HEK293T (cell line): ENCODE measurements around the gene LRIG1.

Experiments
- CTCF ChIA-PET: fragments of 350-600 bp; formaldehyde crosslinking; extraction: SDS; loops from one replicate; lab custom pipeline; 2021; ENCODE audit warnings: antibody characterized with exemption, inconsistent platforms; lab: Yijun Ruan, JAX
- POLR2A ChIA-PET: fragments of 350-600 bp; formaldehyde crosslinking; extraction: SDS; loops from one replicate; lab custom pipeline; 2020; ENCODE audit warnings: antibody characterized with exemption, inconsistent platforms; lab: Yijun Ruan, JAX
- DNase-seq: peaks from one replicate; pipeline ENCODE4 v3.0.0; 2012; ENCODE audit warnings: mixed read lengths; ENCODE audit errors: extremely low spot score
- ARNT ChIP-seq: fragments of 450-650 bp; IDR thresholded peaks from 2 replicates; pipeline ENCODE4 v1.6.1; 2017; ENCODE audit warnings: mild to moderate bottlenecking
- BHLHE40 ChIP-seq: fragments of 450-650 bp; IDR thresholded peaks from 2 replicates; pipeline ENCODE4 v1.6.1; 2016; ENCODE audit warnings: mild to moderate bottlenecking, moderate library complexity, borderline replicate concordance
- CTBP1 ChIP-seq: fragments of 450-650 bp; IDR thresholded peaks from 2 replicates; pipeline ENCODE4 v1.6.1; 2016; ENCODE audit warnings: borderline replicate concordance
- ELF4 ChIP-seq: fragments of 450-650 bp; IDR thresholded peaks from 2 replicates; pipeline ENCODE4 v1.6.1; 2017; ENCODE audit warnings: antibody characterized with exemption
- FOXA1 ChIP-seq: fragments of 450-650 bp; IDR thresholded peaks from 2 replicates; pipeline ENCODE4 v1.6.1; 2016; ENCODE audit warnings: mild to moderate bottlenecking
- FOXK2 ChIP-seq: fragments of 450-650 bp; IDR thresholded peaks from 2 replicates; pipeline ENCODE4 v1.6.1; 2016; ENCODE audit warnings: mild to moderate bottlenecking
- FOXM1 ChIP-seq: fragments of 450-650 bp; IDR thresholded peaks from 2 replicates; pipeline ENCODE4 v1.6.1; 2017; ENCODE audit warnings: mild to moderate bottlenecking, borderline replicate concordance
- HDGF ChIP-seq: fragments of 450-650 bp; IDR thresholded peaks from 2 replicates; pipeline ENCODE4 v1.6.1; 2017; ENCODE audit warnings: antibody characterized with exemption, borderline replicate concordance
- L3MBTL2 ChIP-seq: fragments of 450-650 bp; conservative IDR thresholded peaks from 2 replicates; pipeline ENCODE4 v1.6.1; 2016; ENCODE audit warnings: mild to moderate bottlenecking
- LEF1 ChIP-seq: fragments of 450-650 bp; IDR thresholded peaks from 2 replicates; pipeline ENCODE4 v1.6.1; 2017; ENCODE audit warnings: mild to moderate bottlenecking, borderline replicate concordance
- NFRKB ChIP-seq: fragments of 450-650 bp; IDR thresholded peaks from 2 replicates; pipeline ENCODE4 v1.6.1; 2016; ENCODE audit warnings: mild to moderate bottlenecking, moderate library complexity
- PKNOX1 ChIP-seq: fragments of 450-650 bp; IDR thresholded peaks from 2 replicates; pipeline ENCODE4 v1.6.1; 2016
- SP1 ChIP-seq: fragments of 450-650 bp; IDR thresholded peaks from 2 replicates; pipeline ENCODE4 v1.6.1; 2017
- SUZ12 ChIP-seq: fragments of 450-650 bp; IDR thresholded peaks from 2 replicates; pipeline ENCODE4 v1.6.1; 2016; ENCODE audit warnings: mild to moderate bottlenecking
- TARDBP ChIP-seq: fragments of 450-650 bp; IDR thresholded peaks from 2 replicates; pipeline ENCODE4 v1.6.1; 2016
- ZNF384 ChIP-seq: fragments of 450-650 bp; IDR thresholded peaks from 2 replicates; pipeline ENCODE4 v1.6.1; 2016

LRIG1 gene

GRCh38 chr3:66362541-66362941 is 138.3 kb downstream of the LRIG1 start:
- TF ChIP-seq NFRKB, result no peak
- TF ChIP-seq PKNOX1, result peak; percentile 79
- TF ChIP-seq ELF4, result no peak
- TF ChIP-seq BHLHE40, result no peak
- POLR2A ChIA-PET, result no interaction called here
- CTCF ChIA-PET, result interaction anchor here (1.8 kb wide), 1 partner anchor 15 kb away, joined by 11 read pairs; no protein-coding TSS in a partner anchor
- no peak for DNase-seq

- POLR2A ChIA-PET, result no interaction called here
- no peak for TF ChIP-seq SP1
- no peak for TF ChIP-seq ZNF384
- TF ChIP-seq SUZ12, result no peak
- no peak for TF ChIP-seq FOXK2
- no peak for TF ChIP-seq HDGF
- no peak for TF ChIP-seq L3MBTL2
- no peak for TF ChIP-seq CTBP1
- CTCF ChIA-PET, result no interaction called here
- no peak for DNase-seq
Observed at GRCh38 chr3:66361356-66361755, 139.5 kb downstream of the LRIG1 start.

- no peak for DNase-seq
- POLR2A ChIA-PET, result no interaction called here
- CTCF ChIA-PET, result no interaction called here
- TF ChIP-seq LEF1 (no peak), CTBP1 (no peak), ELF4 (no peak), ZNF384 (no peak), HDGF (no peak), FOXA1 (no peak), PKNOX1 (no peak), FOXM1 (no peak), TARDBP (no peak), SP1 (no peak), SUZ12 (no peak), NFRKB (no peak)
Observed at GRCh38 chr3:66355997-66356396, 144.8 kb downstream of the LRIG1 start.

GRCh38 chr3:66355394-66355793 is 145.4 kb downstream of the LRIG1 start:
- POLR2A ChIA-PET, result no interaction called here
- TF ChIP-seq FOXA1, result no peak
- TF ChIP-seq LEF1, result no peak
- no peak for TF ChIP-seq ELF4
- TF ChIP-seq FOXM1, result no peak
- CTCF ChIA-PET, result no interaction called here
- no peak for DNase-seq

- ChIA-PET CTCF (interaction anchor here (1.0 kb wide), 1 partner anchor 11 kb away, joined by 3 read pairs; no protein-coding TSS in a partner anchor), POLR2A (no interaction called here)
Observed at GRCh38 chr3:66354001-66354400, 146.8 kb downstream of the LRIG1 start.

GRCh38 chr3:66353530-66353929 is 147.3 kb downstream of the LRIG1 start:
- ChIA-PET POLR2A (no interaction called here), CTCF (interaction anchor here (1.0 kb wide), 1 partner anchor 11 kb away, joined by 3 read pairs; no protein-coding TSS in a partner anchor)
- no peak for DNase-seq
- TF ChIP-seq L3MBTL2 (0 out of 2 replicates have a peak, but pooled peaks have one; percentile 29), FOXM1 (no peak)

More at GRCh38 chr3:66354001-66354400, 146.8 kb downstream of the LRIG1 start:
- TF ChIP-seq ZNF384, result no peak
- no peak for TF ChIP-seq FOXM1
- TF ChIP-seq HDGF, result no peak
- no peak for TF ChIP-seq L3MBTL2
- TF ChIP-seq LEF1, result no peak
- TF ChIP-seq SUZ12, result no peak
- no peak for TF ChIP-seq PKNOX1
- no peak for TF ChIP-seq NFRKB
- no peak for TF ChIP-seq ARNT
- TF ChIP-seq BHLHE40, result no peak
- TF ChIP-seq SP1, result no peak
- TF ChIP-seq CTBP1, result no peak
- TF ChIP-seq TARDBP, result no peak
- no peak for TF ChIP-seq FOXA1
- TF ChIP-seq ELF4, result no peak
- no peak for TF ChIP-seq FOXK2
- DNase-seq, result no peak

- no peak for TF ChIP-seq SUZ12
- no peak for TF ChIP-seq BHLHE40
- TF ChIP-seq ARNT, result no peak
- no peak for TF ChIP-seq HDGF
- TF ChIP-seq CTBP1, result no peak
- no peak for TF ChIP-seq L3MBTL2
- TF ChIP-seq FOXA1, result no peak
- DNase-seq, result no peak
- CTCF ChIA-PET, result no interaction called here
- POLR2A ChIA-PET, result no interaction called here
Observed at GRCh38 chr3:66353039-66353438, 147.8 kb downstream of the LRIG1 start.

GRCh38 chr3:66350601-66351000 is 150.2 kb downstream of the LRIG1 start:
- TF ChIP-seq SUZ12 (no peak), CTBP1 (no peak), ELF4 (no peak), NFRKB (no peak), FOXK2 (no peak), HDGF (no peak), LEF1 (no peak), FOXA1 (no peak), FOXM1 (no peak)
- CTCF ChIA-PET, result no interaction called here
- POLR2A ChIA-PET, result no interaction called here
- no peak for DNase-seq
